GM15510 (cell line): ENCODE data around the gene ALDH3B1.
A peak's percentile ranks its signal among the peaks of the same experiment; 100 is the strongest.

Experiments used
- POLR2A ChIP-seq: IDR thresholded peaks from 3 replicates; pipeline ENCODE4 v1.6.1; 2011; ENCODE audit warnings: borderline replicate concordance; ENCODE audit not compliant: insufficient read length; ENCODE audit errors: extremely low read depth

ALDH3B1 gene

GRCh38 chr11:68010090-68011041, at the start of gene ALDH3B1:
Gene ALDH3B1, plus strand, starts transcription at chr11:68010327. Its CDS starts 4,971 bp downstream, at chr11:68015298.
- no peak for TF ChIP-seq POLR2A

- TF ChIP-seq POLR2A, result no peak
These were observed 26.2 kb upstream of the ALDH3B1 start for GRCh38 chr11:67983951-67984350.

- TF ChIP-seq POLR2A, result no peak
These were observed 14.1 kb upstream of the ALDH3B1 start for GRCh38 chr11:67996051-67996450.

- peak; percentile 29 for TF ChIP-seq POLR2A
These were observed 13.3 kb upstream of the ALDH3B1 start for GRCh38 chr11:67996622-67997474.

- peak; percentile 6 for TF ChIP-seq POLR2A
These were observed 12.6 kb upstream of the ALDH3B1 start for GRCh38 chr11:67997475-67997921.

- no peak for TF ChIP-seq POLR2A
These were observed 11.7 kb upstream of the ALDH3B1 start for GRCh38 chr11:67998150-67999045.

- TF ChIP-seq POLR2A, result no peak
These were observed 10.9 kb upstream of the ALDH3B1 start for GRCh38 chr11:67999201-67999629.

GRCh38 chr11:67999704-68000103, 10.4 kb upstream of the ALDH3B1 start:
- TF ChIP-seq POLR2A, result peak; percentile 14

GRCh38 chr11:68002575-68002937, 7.6 kb upstream of the ALDH3B1 start:
- TF ChIP-seq POLR2A, result peak; percentile 18

GRCh38 chr11:68002938-68003845, 6.9 kb upstream of the ALDH3B1 start:
- no peak for TF ChIP-seq POLR2A

GRCh38 chr11:68003846-68004550, 6.1 kb upstream of the ALDH3B1 start, which contains the start of gene UNC93B1:
Gene UNC93B1, minus strand, starts transcription at chr11:68004097. Its CDS starts 54 bp downstream, at chr11:68004043.
- peak; percentile 89 for TF ChIP-seq POLR2A

- no peak for TF ChIP-seq POLR2A
These were observed 5.4 kb upstream of the ALDH3B1 start for GRCh38 chr11:68004551-68005335.

- TF ChIP-seq POLR2A, result no peak
These were observed 3.4 kb upstream of the ALDH3B1 start for GRCh38 chr11:68006606-68007166.
